Suprapubic skin (tissue), 4 donors: ENCODE results near the gene PPEF1. TPM values are rescaled to one million over a fixed set of nuclear protein-coding genes. Genes with fewer than 3 reads are reported as not detected.

Experiments used
- DNase-seq, 2 donors: peaks; one replicate each; pipeline ENCODE4 v3.0.0-alpha.2; 2019; ENCODE audit warnings: low spot score in 2 of 2
- H3K27ac ChIP-seq: fragments of 200-600 bp; sonication (generic); one replicate; pipeline ENCODE4 v1.5.1; 2019
- H3K27me3 ChIP-seq: fragments of 200-600 bp; sonication (generic); one replicate; pipeline ENCODE4 v1.5.1; 2019
- H3K36me3 ChIP-seq: fragments of 200-600 bp; sonication (generic); one replicate; pipeline ENCODE4 v1.5.1; 2019
- H3K4me1 ChIP-seq: fragments of 200-600 bp; sonication (generic); one replicate; pipeline ENCODE4 v1.5.1; 2019
- H3K4me3 ChIP-seq: fragments of 200-600 bp; sonication (generic); one replicate; pipeline ENCODE4 v1.5.1; 2019; ENCODE audit warnings: mild to moderate bottlenecking
- H3K9me3 ChIP-seq: fragments of 200-600 bp; sonication (generic); one replicate; pipeline ENCODE4 v1.5.1; 2019
- EP300 ChIP-seq: sonication (generic); formaldehyde crosslinking; IDR thresholded peaks from one replicate; pipeline ENCODE4 v1.6.1; 2017; ENCODE audit warnings: antibody characterized with exemption
- POLR2A ChIP-seq, 2 donors: fragments of 450-650 bp; IDR thresholded peaks; one replicate each; pipeline ENCODE4 v1.6.1; 2017; ENCODE audit warnings: antibody characterized with exemption in 2 of 2, mild to moderate bottlenecking in 2 of 2, moderate library complexity in 2 of 2
- POLR2AphosphoS5 ChIP-seq, 3 donors: sonication (generic); formaldehyde crosslinking; IDR thresholded peaks; one replicate each; pipeline ENCODE4 v1.6.1; 2017; ENCODE audit warnings: antibody characterized with exemption in 3 of 3
- WGBS: methylation state at CpG from one replicate; pipeline ENCODE4 v1.1.5; 2018; 5-methylcytosine and 5-hydroxymethylcytosine counted together
- total RNA-seq, 4 donors: library from RNA; depleted of rRNA; stranded (reverse); fragments of >200 nt; gene quantifications; one replicate each; pipeline ENCODE4 v1.1.0, GENCODE V29; 2016
- TF ChIP-seq, protein P1 (sequence below), 2 donors: fragments of 200-600 bp in 1 of 2; fragments of 450-650 bp in 1 of 2; sonication (generic) in 1 of 2; IDR thresholded peaks; one replicate each; pipeline ENCODE4 v1.5.1; 2016 to 2019; ENCODE audit warnings: antibody characterized with exemption in 2 of 2, mild to moderate bottlenecking in 1 of 2, moderate library complexity in 1 of 2

The PPEF1 gene
- total RNA-seq, 4 donors from 2014 or later: 0.26 to 2.3 TPM; not detected in 2

DNA sequence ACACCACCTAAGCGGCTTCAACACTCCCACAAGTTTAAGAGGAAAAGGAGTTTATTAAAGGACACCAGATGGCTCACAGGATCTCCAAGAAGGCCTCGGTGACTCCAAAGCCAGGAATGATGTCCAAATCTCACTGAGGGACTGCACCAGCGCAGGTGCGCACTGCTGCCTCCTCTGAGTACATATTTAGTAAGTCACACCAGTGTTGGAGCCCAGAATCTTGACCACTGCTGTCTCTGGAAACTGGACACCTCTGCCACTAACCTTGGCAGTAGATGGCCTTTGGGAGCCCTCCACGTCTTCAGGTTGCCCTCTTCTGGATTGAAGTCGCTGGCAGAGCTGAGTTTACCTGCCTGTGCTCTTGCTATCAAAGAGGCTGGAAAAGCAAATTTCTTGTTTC lies 25.4 kb upstream of the PPEF1 start:
- Histone ChIP-seq H3K36me3 (no peaks in the 10 kb centered on the region), H3K4me1 (no peaks in the 10 kb centered on the region), H3K9me3 (no peaks in the 10 kb centered on the region), H3K27me3 (no peaks in the 10 kb centered on the region), H3K27ac (no peak overlapping the region), H3K4me3 (no peak overlapping the region)
- no peak for DNase-seq
- no peak for TF ChIP-seq EP300
- TF ChIP-seq POLR2A (IDR thresholded peaks at IDR 0.05): no peak
- TF ChIP-seq, protein P1, sequence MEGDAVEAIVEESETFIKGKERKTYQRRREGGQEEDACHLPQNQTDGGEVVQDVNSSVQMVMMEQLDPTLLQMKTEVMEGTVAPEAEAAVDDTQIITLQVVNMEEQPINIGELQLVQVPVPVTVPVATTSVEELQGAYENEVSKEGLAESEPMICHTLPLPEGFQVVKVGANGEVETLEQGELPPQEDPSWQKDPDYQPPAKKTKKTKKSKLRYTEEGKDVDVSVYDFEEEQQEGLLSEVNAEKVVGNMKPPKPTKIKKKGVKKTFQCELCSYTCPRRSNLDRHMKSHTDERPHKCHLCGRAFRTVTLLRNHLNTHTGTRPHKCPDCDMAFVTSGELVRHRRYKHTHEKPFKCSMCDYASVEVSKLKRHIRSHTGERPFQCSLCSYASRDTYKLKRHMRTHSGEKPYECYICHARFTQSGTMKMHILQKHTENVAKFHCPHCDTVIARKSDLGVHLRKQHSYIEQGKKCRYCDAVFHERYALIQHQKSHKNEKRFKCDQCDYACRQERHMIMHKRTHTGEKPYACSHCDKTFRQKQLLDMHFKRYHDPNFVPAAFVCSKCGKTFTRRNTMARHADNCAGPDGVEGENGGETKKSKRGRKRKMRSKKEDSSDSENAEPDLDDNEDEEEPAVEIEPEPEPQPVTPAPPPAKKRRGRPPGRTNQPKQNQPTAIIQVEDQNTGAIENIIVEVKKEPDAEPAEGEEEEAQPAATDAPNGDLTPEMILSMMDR (IDR thresholded peaks at IDR 0.05): no peak
- no peak for TF ChIP-seq POLR2AphosphoS5 (IDR thresholded peaks at IDR 0.05)
- 88% methylated on average over 6 of the region's 6 CpGs for WGBS

GRCh38 chrX:18682979-18683387 lies 24.5 kb upstream of the PPEF1 start:
- Histone ChIP-seq H3K9me3 (no peaks in the 10 kb centered on the region), H3K27me3 (no peaks in the 10 kb centered on the region), H3K36me3 (no peaks in the 10 kb centered on the region), H3K27ac (no peak overlapping the region), H3K4me1 (no peaks in the 10 kb centered on the region), H3K4me3 (no peak overlapping the region)
- no peak for TF ChIP-seq POLR2A (IDR thresholded peaks at IDR 0.05)
- TF ChIP-seq, protein P1 (IDR thresholded peaks at IDR 0.05): no peak
- TF ChIP-seq POLR2AphosphoS5 (IDR thresholded peaks at IDR 0.05): no peak
- no peak for TF ChIP-seq EP300
- no peak for DNase-seq
- 76% methylated on average over 9 of the region's 9 CpGs for WGBS

- 85% methylated on average over 7 of the region's 7 CpGs for WGBS
- Histone ChIP-seq H3K4me1 (no peaks in the 10 kb centered on the region), H3K27ac (no peak overlapping the region)
These were observed 19.5 kb upstream of the PPEF1 start for GRCh38 chrX:18687856-18688495.

DNA sequence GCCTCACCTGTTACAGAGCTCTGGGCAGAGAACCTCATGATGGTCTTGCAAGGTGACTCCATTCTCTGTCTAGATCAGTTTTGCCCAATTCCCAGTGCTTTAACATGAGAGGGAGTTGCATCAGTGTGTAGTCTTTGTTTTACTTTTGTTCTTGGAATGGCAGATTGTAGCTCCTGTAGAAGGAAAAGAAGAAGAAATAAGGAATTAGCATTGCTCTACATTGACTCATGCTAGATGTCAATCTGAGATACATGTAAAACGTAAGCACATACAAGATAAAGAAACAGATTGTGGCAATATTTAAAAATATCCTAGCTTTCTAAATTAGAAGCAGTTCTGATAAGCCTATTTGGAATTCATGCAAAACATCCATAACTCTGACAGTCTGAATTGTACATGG lies 16.0 kb upstream of the PPEF1 start:
- WGBS: 39% methylated on average over 1 of the region's 1 CpG
- H3K27ac ChIP-seq: no peak overlapping the region
- no peaks in the 10 kb centered on the region for H3K9me3 ChIP-seq
- no peaks in the 10 kb centered on the region for H3K4me1 ChIP-seq
- DNase-seq: no peak
- H3K27me3 ChIP-seq: no peaks in the 10 kb centered on the region
- no peak for TF ChIP-seq POLR2A (IDR thresholded peaks at IDR 0.05)
- TF ChIP-seq POLR2AphosphoS5 (IDR thresholded peaks at IDR 0.05): no peak
- TF ChIP-seq, protein P1 (IDR thresholded peaks at IDR 0.05): no peak
- TF ChIP-seq EP300: no peak
- H3K4me3 ChIP-seq: no peak overlapping the region
- H3K36me3 ChIP-seq: no peaks in the 10 kb centered on the region

More at GRCh38 chrX:18687856-18688495, 19.5 kb upstream of the PPEF1 start:
- no peaks in the 10 kb centered on the region for H3K36me3 ChIP-seq
- H3K9me3 ChIP-seq: no peaks in the 10 kb centered on the region
- no peaks in the 10 kb centered on the region for H3K27me3 ChIP-seq
- H3K4me3 ChIP-seq: no peak overlapping the region
- no peak for DNase-seq
- no peak for TF ChIP-seq EP300
- no peak for TF ChIP-seq POLR2A (IDR thresholded peaks at IDR 0.05)
- TF ChIP-seq POLR2AphosphoS5 (IDR thresholded peaks at IDR 0.05): no peak
- TF ChIP-seq, protein P1 (IDR thresholded peaks at IDR 0.05): no peak

- H3K4me1 ChIP-seq: no peaks in the 10 kb centered on the region
- H3K27me3 ChIP-seq: no peaks in the 10 kb centered on the region
- WGBS: 83% methylated on average over 4 of the region's 4 CpGs
- H3K36me3 ChIP-seq: no peaks in the 10 kb centered on the region
- no peak overlapping the region for H3K27ac ChIP-seq
- no peaks in the 10 kb centered on the region for H3K9me3 ChIP-seq
- H3K4me3 ChIP-seq: no peak overlapping the region
- TF ChIP-seq EP300 (no peak), POLR2AphosphoS5 (IDR thresholded peaks at IDR 0.05) (no peak), POLR2A (IDR thresholded peaks at IDR 0.05) (no peak)
- TF ChIP-seq, protein P1 (IDR thresholded peaks at IDR 0.05): no peak
- no peak for DNase-seq
These were observed 14.9 kb upstream of the PPEF1 start for GRCh38 chrX:18692541-18692940.
